Esophagus (tissue), 2 donors: Measurements from ENCODE around the gene CD38. TPM values are rescaled to one million over a fixed set of nuclear protein-coding genes. Genes with fewer than 3 reads are reported as not detected.

Source experiments
- H3K27ac ChIP-seq, 2 donors: one replicate each; pipeline ENCODE4 v1.5.1; 2013; ENCODE audit warnings: low read depth in 2 of 2, mild to moderate bottlenecking in 2 of 2, inconsistent platforms in 1 of 2, low read length in 1 of 2, moderate library complexity in 1 of 2
- H3K27me3 ChIP-seq, 2 donors: one replicate each; pipeline ENCODE4 v1.6.1; 2013; ENCODE audit warnings: low read length in 2 of 2, control low read depth in 1 of 2, mild to moderate bottlenecking in 1 of 2; ENCODE audit not compliant: insufficient read depth in 2 of 2, control insufficient read depth in 1 of 2
- H3K36me3 ChIP-seq, 2 donors: one replicate each; pipeline ENCODE4 v1.6.1; 2013; ENCODE audit warnings: low read length in 1 of 2; ENCODE audit not compliant: control insufficient read depth in 2 of 2, insufficient read depth in 2 of 2
- H3K4me1 ChIP-seq, 2 donors: one replicate each; pipeline ENCODE4 v1.6.1; 2013; ENCODE audit warnings: low read length in 1 of 2; ENCODE audit not compliant: control insufficient read depth in 2 of 2, insufficient read depth in 2 of 2
- H3K4me3 ChIP-seq, 2 donors: one replicate each; pipeline ENCODE4 v1.5.1; 2013; ENCODE audit warnings: low read length in 2 of 2, mild to moderate bottlenecking in 2 of 2, low read depth in 1 of 2, moderate library complexity in 1 of 2
- H3K9me3 ChIP-seq, 2 donors: one replicate each; pipeline ENCODE4 v1.6.1; 2013; ENCODE audit warnings: mild to moderate bottlenecking in 2 of 2, low read depth in 1 of 2, low read length in 1 of 2, moderate library complexity in 1 of 2; ENCODE audit not compliant: control insufficient read depth in 2 of 2, insufficient read depth in 1 of 2
- WGBS, 2 donors: extraction: QIAGEN DNeasy Blood & Tissue Kit; methylation state at CpG; one replicate each; pipeline ENCODE4 v1.1.7; 2013; 5-methylcytosine and 5-hydroxymethylcytosine counted together
- polyA plus RNA-seq, 2 donors: library from polyadenylated mRNA; stranded (reverse); fragments of 200-250 nt; gene quantifications; one replicate each; pipeline ENCODE4 v1.2.3, GENCODE V29; 2013
- donor health status: healthy with polysubstance abuse.
- donor health status: Bipolar disorder and iron deficiency.

The CD38 gene
- polyA plus RNA-seq, 2 donors, result 0.72 to 1.2 TPM

DNA sequence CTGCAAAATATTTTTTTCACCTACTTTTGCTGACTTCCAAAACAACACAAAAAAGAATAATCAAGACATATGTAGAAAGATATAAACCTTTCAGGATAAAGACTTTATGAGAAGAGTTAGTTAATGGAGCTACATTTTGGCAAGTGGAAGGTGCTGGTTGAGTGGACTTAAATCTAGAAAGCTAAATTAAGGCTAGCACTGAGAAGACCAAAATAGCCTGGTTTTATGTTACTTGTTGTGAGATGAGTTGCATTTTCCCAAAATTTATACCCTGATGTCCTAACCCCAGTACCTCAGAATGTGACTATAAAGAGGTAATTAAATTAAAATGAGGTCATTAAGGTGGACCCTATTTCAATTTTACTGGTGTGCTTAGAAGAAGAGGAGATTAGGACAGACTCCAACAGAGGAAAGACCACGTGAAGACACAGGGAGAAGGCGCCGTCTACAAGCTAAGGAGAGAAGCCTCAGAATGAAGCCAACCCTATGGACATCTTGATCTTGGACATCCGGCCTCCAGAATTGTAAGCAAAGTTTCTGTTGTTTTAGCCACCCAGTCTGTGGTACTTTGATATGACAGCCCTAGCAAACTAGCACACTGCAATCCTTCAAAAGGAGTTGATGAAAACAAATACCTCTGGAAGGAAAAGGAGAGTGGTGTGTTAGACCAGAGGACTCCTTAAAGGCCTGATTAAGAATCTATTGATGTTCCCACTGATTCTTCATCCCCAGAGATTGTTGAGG, 93.0 kb downstream of the CD38 start:
- no peaks in the 10 kb centered on the region for H3K4me1 ChIP-seq
- H3K9me3 ChIP-seq, result peaks cover 0 to under 1% of the 10 kb centered on the region in 2 donors
- no peak overlapping the region for H3K27ac ChIP-seq
- WGBS, 2 donors, result 85 to 91% methylated on average over 4 of the region's 4 CpGs
- H3K4me3 ChIP-seq, result no peak overlapping the region
- no peaks in the 10 kb centered on the region for H3K27me3 ChIP-seq
- H3K36me3 ChIP-seq, result no peaks in the 10 kb centered on the region

DNA sequence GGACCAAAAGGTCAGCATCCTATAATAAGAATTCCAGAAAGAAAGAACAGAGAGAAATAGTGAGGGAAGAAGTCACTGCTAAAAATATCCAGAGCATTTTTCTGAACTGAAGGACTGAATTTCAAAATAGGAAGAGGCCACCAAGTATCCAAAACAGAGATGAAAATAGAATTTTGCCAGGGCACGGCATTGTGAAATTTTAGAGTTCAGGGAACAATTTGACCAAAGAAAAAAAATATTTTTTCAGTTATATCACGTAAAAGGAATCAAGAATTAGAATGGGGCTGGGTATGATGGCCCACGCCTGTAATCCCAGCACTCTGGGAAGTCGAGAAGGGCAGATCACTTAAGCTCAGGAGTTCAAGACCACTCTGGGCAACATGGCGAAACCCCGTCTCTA, 95.0 kb downstream of the CD38 start:
- WGBS, 2 donors, result 82 to 86% methylated on average over 6 of the region's 6 CpGs
- H3K9me3 ChIP-seq, result peaks cover 0 to 7% of the 10 kb centered on the region in 2 donors
- no peaks in the 10 kb centered on the region for H3K27me3 ChIP-seq
- no peaks in the 10 kb centered on the region for H3K36me3 ChIP-seq
- H3K4me3 ChIP-seq, result no peak overlapping the region
- no peak overlapping the region for H3K27ac ChIP-seq
- no peaks in the 10 kb centered on the region for H3K4me1 ChIP-seq

DNA sequence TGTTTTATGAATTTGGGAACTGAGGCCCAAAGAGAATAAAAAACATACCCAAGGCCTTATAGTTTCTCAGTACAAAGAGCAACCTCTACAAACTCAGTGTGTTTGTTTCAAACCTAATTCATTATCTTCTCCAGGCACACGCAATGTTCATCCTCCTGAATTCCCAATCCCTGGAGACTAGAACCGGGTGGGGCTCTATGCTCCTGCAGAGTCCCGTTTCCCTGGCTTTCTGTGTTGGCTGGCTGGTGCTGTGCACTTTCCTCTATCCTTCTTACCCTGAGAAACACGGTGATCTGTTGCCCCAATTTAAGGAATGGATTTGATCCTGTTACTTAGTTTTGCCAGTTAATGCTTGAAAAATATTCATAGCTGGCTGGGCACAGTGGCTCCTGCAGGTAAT, 96.5 kb downstream of the CD38 start:
- Histone ChIP-seq H3K27me3 (no peaks in the 10 kb centered on the region), H3K4me1 (no peaks in the 10 kb centered on the region), H3K9me3 (peaks cover 0 to 7% of the 10 kb centered on the region in 2 donors), H3K4me3 (no peak overlapping the region), H3K36me3 (no peaks in the 10 kb centered on the region), H3K27ac (no peak overlapping the region)
- 76 to 78% methylated on average over 4 of the region's 4 CpGs for WGBS, 2 donors

DNA sequence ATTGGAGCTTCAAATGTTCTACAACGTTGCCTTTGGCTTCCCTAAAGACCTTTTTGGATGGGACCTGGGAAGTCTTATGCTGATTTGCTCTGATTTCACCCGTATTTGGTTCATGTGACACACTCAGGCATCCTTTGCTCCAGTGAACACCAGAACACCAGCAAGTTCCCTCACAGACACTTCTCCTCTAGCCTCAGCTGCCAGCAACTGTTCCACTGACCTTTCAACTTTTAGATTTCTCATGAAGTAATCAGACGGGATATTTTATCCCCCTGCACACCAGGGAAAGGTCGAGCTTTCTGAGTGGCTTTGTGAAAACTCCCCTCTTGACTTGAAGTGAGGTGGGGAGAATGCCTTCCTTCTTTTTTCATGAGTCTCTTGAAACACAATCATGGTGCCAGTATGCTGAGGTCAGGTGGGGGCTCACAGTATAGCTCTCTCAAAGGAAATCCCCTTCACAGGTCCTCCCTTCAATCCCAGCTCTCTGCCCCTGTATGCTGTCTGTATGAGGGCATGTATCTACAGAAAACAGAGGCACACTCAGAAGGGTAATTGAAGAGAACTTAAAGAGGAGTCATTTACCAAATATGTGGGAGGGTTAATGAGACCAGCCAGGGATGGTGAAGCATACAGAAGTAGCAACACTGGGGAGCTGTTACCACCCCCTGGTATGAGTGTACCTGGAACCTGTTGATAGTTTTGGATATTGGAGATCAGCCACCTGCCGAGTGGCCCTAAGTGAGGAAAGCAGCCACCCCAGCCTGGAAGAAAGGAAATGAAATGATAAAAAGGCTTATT, 97.7 kb downstream of the CD38 start:
- 78 to 84% methylated on average over 5 of the region's 5 CpGs for WGBS, 2 donors
- Histone ChIP-seq H3K36me3 (no peaks in the 10 kb centered on the region), H3K27me3 (no peaks in the 10 kb centered on the region), H3K27ac (no peak overlapping the region), H3K9me3 (peaks cover 0 to 7% of the 10 kb centered on the region in 2 donors), H3K4me3 (no peak overlapping the region), H3K4me1 (no peaks in the 10 kb centered on the region)

DNA sequence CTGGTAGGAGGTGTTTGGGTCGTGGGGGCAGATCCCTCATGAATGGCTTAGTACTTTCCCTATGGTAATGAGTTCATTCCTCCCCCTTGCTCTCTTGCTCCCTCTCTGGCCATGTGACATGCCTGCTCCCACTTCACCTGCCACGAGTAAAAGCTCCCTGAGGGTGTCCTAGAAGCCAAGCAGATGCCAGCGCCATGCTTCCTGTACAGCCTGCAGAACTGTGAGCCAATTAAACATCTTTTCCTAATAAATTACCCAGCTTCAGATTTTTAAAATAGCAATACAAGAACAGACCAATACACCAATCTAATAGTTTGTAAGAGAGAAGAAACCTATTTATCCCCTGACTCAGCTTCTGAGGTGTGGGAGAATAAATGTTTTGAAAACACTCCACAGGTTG, 99.9 kb downstream of the CD38 start:
- Histone ChIP-seq H3K9me3 (peaks cover 0 to 7% of the 10 kb centered on the region in 2 donors), H3K4me3 (no peak overlapping the region), H3K36me3 (no peaks in the 10 kb centered on the region), H3K4me1 (no peaks in the 10 kb centered on the region), H3K27me3 (no peaks in the 10 kb centered on the region), H3K27ac (no peak overlapping the region)
- 91 to 92% methylated on average over 3 of the region's 3 CpGs for WGBS, 2 donors

DNA sequence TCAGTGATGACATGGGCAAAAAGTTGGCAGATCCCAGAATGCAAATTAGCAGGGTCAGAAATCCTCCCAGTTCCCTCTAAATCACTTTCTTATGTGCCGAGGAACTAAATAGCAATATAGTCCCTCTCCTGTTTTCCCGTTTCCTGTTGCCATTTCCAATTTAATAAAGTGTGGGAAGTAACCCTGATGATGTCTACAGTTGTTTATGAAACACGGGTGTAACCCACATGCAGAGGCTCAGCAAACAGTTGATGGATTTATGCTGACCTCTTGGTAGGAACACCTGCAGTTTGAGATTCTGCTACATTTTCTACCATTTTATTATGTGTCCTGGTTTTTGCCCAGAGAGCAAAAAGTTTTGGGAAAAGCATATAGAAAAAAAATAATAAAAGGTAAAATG, 103.7 kb downstream of the CD38 start:
- Histone ChIP-seq H3K4me3 (no peak overlapping the region), H3K27ac (no peak overlapping the region), H3K4me1 (no peaks in the 10 kb centered on the region), H3K36me3 (no peaks in the 10 kb centered on the region), H3K27me3 (no peaks in the 10 kb centered on the region), H3K9me3 (peaks cover 0 to 3% of the 10 kb centered on the region in 2 donors)
- 51 to 68% methylated on average over 3 of the region's 3 CpGs for WGBS, 2 donors

DNA sequence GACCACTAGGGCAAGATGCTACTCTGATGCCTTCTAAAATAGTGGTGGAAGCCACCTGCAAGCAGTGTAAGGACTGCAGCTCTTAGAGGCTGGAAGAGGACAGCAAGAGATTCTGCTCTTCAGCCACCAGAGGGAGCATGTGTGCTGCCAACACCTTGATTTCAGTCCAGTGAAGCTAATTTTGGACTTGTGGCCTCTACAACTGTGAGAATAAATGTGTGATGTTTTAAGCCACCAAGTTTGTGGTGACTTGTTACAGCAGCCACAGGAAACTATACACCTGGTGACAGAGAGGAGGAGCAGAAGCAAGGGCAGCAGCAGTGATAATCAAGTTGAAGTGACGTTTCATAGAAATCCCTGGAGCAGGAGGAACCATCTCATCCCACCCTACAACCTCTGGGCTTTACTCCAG, 104.6 kb downstream of the CD38 start:
- H3K36me3 ChIP-seq, result no peaks in the 10 kb centered on the region
- 92 to 93% methylated on average over 1 of the region's 1 CpG for WGBS, 2 donors
- H3K27ac ChIP-seq, result no peak overlapping the region
- no peak overlapping the region for H3K4me3 ChIP-seq
- H3K9me3 ChIP-seq, result peaks cover 0 to 3% of the 10 kb centered on the region in 2 donors
- H3K4me1 ChIP-seq, result no peaks in the 10 kb centered on the region
- no peaks in the 10 kb centered on the region for H3K27me3 ChIP-seq

DNA sequence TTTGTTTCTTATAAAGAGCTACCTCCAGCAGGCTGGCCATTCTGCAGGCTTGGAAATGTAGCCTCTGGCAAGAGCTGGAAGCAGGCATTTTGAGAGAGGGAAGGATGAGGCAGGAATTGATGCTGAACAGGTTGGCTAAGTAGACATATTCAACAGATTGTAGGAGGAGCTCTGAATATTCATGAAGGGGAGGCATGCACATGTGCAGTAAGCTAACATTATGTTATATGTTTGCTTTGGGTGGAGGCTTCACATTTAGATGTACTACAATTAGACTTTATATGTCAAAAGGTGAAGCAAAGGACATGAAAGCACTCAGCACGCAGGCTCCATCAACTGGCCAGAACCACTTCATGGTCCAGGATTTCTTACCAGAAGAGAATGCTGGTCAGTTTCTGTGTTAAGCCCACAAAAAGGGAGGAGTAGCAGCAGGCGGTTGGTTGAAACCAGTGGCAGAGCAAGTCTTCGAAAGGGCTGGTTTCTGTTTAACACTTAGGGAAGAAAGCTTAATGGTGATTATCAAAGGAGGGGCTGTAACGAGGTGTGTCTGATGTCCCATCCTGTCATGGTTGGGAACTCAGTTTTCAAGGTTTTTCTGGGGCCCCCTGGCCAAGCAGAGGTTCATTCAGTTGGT, 105.6 kb downstream of the CD38 start:
- Histone ChIP-seq H3K27me3 (no peaks in the 10 kb centered on the region), H3K36me3 (no peaks in the 10 kb centered on the region), H3K27ac (peak overlapping the region in 1 of 2 donors; percentile 20), H3K4me3 (no peak overlapping the region), H3K9me3 (no peaks in the 10 kb centered on the region), H3K4me1 (no peaks in the 10 kb centered on the region)
- 72 to 77% methylated on average over 4 of the region's 4 CpGs for WGBS, 2 donors

DNA sequence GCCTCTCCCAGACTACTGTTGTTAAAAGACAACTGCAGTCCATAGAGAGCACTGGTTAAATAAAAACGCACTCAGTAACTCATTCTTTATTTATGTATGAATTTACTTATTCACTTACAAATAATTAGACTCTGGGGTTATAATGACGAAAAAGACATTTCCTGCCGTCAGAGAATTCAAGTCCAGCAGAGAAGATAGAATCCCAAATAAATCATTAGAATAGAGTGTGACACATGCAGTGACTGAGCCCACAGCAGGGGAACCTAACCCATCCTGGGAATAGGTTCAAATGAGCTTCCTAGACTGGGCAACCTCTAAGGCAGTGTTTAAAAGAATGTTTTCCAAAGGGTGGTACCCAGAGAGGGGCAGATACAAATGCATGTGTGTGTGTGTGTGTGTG, 106.5 kb downstream of the CD38 start:
- 66 to 81% methylated on average over 3 of the region's 3 CpGs for WGBS, 2 donors
- Histone ChIP-seq H3K4me1 (no peaks in the 10 kb centered on the region), H3K27ac (no peak overlapping the region), H3K36me3 (no peaks in the 10 kb centered on the region), H3K9me3 (no peaks in the 10 kb centered on the region), H3K4me3 (no peak overlapping the region), H3K27me3 (no peaks in the 10 kb centered on the region)
